HG02763 (cell line): ENCODE results near the gene DTYMK.
A peak's percentile ranks its signal among the peaks of the same experiment; 100 is the strongest.

Experiments
- ATAC-seq: cut with Tn5 transposase; IDR thresholded peaks from one replicate; pipeline ENCODE4 v1.9.1; 2021; ENCODE audit warnings: mild to moderate bottlenecking, moderate library complexity; ENCODE audit not compliant: unreplicated experiment

DTYMK gene

GRCh38 chr2:241652142-241652541, 34.5 kb downstream of the DTYMK start:
- no peak for ATAC-seq

GRCh38 chr2:241649927-241650326, 36.7 kb downstream of the DTYMK start:
- ATAC-seq: no peak

DNA sequence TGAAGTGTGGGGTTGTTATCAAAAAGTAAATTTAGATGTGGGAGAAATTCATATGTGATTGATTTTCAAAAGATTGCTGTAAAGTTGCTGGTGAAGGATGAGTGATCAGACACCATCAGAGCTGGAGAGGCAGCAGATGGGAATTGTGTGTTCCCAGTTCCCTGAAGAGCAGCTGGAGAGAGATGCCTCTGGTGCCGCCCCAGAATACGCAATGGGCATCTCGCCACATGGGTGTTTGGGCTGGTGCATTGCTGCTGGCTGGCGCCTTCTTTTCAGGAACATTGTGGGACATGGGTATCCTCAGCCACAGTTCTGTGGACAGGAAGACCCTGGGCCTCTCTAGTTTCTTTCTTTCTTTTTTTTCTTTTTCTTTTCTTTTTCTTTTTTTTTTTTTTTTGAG, 37.2 kb downstream of the DTYMK start:
- ATAC-seq: no peak

GRCh38 chr2:241648453-241648852, 38.2 kb downstream of the DTYMK start:
- ATAC-seq: no peak

DNA sequence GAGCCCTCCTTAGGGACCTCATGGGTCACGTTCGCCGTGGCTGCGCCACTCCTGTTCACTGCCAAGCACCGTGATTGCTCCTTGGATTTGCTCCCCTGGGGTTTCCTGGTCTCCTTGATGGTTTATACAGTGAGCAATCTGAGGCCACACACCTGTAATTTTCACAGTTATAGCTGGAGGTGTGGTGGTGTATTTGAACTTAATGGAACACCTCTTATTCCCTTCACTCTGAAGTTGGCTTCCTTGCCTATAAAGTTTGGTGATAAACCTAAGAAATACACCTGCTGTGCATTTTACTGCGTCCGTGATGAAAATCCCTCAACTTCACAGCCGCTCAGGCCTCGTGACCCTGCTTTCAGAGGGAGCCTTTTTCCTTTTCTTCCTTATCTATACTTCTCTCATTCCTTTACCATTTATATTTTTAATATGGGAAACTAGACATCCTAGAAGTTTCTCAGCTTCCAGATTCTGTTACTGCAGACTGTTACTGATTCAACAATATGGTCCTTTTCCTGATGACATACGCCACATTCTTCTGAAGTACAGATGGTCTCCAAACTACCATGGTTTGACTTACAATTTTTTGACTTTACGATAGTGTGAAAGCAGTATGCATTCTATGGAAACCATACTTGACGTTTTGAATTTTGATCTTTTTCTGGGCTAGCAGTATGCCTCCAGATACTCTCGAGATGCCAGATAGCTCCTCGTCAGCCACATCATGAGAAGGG, 40.5 kb downstream of the DTYMK start:
- no peak for ATAC-seq

DNA sequence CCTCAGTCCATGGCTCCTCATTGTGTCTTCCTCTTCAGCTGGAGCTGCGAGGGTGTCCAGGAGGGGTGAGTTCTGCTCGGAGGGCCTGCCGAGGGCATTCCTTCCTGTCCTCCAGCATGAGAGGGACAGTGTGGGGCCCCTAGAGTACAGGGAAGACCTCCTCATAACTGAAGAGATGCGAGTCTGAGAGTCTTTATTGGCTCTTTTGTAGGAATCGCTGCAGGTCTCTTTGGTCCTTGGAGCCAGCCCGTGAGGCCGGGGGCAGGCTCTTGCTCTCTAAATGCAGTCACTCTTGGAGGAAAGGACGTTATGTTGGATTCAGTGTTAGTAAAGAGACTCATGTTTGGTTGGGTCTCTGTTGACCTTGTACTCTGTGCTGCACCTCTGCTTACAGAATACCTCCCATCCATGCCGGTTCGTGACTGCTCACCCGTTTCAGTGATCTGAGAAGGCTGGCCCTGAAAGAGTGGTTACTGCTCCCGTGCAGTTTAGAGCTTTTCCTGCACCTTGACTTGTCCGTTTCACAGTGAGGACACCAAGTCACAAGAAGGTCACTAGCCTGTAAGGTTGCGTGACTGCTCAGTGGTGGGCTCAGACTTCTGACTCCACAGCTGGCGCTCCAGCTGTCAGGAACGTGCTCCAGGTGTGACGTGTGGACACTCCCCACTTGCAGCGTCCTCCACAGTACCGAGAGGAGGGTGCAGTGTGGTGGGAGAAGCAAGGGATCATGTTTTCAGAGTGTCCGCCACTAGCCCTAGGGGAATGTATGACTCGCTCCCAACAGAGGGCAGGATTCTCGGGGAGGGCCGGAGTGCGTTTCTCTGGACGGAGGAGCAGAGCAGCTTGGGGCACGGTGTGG, 41.3 kb downstream of the DTYMK start:
- ATAC-seq: no peak

DNA sequence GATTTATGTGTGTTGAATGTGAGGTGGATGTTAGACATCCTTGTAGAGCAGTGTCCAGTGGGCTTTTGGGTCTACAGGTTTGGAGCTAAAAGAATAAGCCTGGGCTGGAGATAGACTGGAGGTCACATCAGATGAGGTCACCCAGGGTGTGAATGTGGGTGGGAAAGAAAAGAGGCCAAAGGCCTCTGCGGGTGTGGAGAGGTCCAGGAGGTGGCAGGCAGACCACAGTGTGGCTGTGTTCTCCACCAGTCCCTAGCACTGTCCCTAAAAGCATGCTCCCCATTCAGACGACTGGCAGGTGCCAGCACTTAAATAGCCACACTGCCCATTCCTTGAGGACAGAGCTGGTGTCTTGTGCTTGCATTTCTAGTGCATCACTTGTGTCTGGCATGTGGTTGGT, 45.0 kb downstream of the DTYMK start:
- no peak for ATAC-seq

DNA sequence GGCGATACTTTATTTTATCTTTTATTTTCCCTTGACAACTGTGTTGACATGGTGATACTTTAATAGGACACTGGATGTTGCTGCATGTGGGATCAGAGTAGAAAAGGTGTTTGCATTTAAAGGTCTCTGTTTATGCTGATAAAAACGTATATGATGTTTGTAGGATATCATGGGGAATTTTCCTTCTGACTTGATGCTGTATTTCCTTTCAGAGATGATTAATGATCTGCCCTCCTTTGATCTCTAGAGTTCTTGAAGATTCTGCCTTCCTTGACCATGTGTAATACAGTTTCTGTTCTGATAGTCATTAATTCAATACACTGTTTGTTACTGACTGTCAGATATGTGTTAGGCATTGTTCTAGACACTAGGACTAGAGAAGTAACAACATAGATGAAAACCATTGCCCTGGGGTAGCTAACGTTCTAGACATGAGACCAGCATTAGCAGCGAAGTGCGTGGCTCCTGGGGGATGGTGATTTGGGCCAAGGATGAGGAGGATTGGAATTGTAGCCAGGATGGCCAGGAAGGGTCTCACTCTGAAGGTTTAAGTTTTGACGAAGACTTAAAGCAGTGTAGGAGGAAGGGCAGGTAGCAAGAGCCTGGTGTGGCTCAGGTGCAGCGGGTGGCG, 46.3 kb downstream of the DTYMK start:
- ATAC-seq: no peak

DNA sequence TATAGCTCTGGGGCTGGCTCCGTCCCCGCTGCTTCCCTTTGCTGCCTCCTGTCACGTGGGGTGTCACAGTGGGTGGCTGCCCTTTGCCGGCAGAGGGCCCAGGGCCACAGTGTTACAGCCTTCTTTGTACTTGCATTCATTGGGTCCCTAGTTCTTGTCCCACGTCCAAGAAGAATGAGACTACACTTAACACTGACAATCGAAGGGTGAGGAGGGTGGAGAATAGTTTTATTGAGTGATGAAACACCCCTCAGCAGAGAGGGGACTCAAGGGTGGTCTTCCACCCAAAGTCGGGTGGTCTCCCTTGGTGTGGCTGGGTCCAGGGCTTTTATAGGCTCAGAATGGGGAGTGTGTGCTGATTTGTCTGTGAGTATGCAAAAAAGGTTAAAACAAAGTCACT, 47.2 kb downstream of the DTYMK start:
- ATAC-seq: no peak

DNA sequence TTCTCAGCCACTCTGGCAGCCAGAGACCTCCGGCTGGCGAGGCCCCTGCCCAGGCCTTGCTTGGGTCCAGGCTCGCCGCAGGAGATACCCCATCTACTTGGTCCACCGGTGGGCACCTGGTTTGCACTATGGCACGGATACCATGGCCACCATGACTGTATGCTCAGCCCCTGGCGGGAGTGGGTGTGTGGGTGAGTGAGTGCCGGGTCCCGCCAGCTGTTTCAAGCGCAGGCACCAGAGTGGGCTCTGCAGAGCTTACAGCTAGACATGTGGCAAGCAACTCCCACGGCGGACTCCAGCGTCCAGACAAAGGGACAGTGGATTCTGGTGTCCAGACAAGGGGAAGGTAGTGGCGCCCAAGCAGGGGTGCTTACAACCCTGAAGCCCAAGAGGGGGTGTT, 47.7 kb downstream of the DTYMK start:
- no peak for ATAC-seq

DNA sequence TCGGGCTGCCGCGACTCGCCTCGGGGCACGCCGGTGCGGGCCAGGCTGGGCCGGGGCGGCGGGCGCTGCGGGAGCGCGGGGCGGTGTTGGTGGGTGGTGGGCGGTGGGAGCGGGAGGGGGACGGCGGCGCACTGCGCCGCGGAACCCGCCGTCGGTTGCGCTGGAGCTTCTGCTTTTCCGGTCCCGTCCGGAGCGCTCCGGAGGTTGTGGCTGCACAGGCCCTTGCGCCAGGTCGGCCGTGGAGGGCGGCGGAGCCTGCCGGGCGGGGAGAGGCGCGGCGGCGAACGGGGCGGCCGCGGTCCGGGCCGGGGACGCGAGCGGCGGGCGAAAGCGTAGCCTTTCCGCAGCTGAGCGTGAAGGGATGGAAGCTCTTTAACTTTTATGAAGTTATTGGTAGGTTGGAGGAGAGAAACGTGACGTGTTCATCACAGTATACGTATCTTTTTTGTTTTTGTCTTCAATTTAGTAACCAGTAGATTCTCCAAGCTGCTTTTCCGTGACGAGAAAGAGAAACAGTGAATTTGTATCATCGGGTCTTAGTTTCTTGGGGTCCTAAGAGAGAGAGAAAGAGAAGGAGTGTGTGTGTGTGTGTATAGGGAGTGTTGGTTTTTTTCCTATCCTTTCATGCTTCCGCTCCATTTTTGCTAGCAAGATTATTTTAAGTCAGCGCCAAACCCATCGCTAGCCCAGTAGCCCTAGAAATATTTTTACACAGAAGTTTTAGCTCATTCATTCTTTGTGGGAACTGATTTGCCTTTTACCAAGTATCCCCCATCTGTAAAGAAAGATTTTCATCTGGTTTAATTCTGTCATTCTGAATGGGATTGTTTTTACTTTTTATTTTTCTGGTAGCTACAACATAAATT, 48.6 kb downstream of the DTYMK start:
- peak; percentile 18 for ATAC-seq

GRCh38 chr2:241637018-241637794, 49.4 kb downstream of the DTYMK start, which contains the start of the genes ATG4B and THAP4:
ATG4B (plus strand) TSS chr2:241637693; CDS start chr2:241637715, 22 bp downstream.
THAP4 (minus strand) TSS chr2:241637158; CDS start chr2:241637017, 141 bp downstream.
- ATAC-seq: peak; percentile 68

- ATAC-seq: peak; percentile 15
These were observed 50.2 kb downstream of the DTYMK start for GRCh38 chr2:241636182-241637017.

DNA sequence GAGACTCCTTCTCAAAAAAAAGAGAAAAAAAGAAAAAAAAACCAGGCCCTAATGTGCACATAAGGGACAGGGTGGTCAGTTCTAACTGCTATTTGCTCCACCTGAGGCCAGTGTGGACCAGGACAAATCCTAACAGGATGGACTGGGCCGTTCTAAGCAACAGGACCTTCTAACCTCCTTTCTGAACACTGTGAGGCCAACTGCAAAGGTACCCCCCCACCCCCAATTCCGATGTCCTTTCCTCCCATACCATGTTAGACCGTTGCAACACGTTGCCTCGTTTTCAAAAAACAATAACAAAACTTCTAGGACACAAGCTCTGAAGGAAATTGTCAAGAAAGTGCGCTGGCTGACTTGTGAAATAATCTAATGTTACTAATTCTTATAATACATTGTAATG, 50.9 kb downstream of the DTYMK start:
- no peak for ATAC-seq

DNA sequence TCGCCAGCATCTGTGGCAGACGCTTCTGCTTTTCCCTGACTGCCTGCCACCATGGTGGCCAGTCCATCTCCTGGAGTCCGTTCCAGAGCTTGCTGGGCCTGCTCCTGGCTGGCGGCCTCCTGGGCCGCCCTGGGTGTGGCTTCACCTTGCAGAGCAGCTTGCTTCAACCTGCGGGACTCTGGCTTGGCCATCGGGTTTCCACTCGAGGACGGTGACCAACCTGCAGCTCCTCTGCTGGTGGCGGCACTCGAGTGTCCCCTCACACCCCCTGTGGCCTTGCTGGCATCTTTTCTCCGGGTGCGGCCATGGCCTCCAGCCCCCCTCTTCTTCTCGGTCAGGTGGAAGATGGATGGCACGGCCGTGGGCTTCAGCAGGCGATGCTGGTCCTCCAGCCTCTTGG, 53.1 kb downstream of the DTYMK start:
- ATAC-seq: no peak

DNA sequence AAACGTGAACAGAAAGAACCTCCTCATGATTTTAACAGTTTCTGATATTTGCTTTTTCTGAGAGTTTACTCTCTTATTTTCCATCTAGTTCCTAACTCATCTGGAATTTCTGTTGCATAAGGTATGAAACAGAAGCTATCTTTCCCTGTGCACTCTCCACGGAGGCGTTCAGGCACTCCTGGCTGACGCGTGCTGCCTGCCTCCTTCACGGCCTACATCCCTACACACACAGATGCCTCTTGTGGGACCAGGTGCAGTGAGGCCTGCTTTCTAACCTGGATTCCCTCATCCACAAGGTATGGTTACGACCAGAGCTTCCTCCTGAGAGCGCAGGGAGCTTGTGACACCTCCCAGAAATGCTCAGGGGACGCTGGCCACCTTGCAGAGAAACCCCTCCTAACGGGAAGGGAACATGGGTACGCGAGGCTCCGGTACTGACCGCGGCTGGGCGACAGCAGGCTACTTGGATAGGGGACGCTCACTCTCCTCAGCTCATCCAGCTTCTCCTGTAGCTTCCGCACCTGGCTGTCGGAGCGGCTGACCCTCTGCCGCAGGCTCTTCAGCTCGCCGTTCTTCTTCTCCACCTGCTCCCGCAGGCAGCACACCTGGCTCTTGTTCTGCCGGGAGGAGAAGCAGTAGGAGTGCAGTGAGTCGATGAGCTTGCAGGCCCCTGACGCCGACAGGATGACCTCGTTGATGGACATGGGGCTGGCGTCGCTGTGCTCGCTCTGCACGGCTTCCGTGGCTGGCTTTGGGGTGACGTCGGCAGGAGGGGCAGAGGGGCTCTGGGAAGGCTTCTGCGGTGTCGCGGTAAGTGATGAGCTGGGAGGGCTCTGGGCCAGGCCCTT, 53.9 kb downstream of the DTYMK start:
- ATAC-seq: no peak

GRCh38 chr2:241629762-241630435, 56.7 kb downstream of the DTYMK start:
- ATAC-seq: no peak

DNA sequence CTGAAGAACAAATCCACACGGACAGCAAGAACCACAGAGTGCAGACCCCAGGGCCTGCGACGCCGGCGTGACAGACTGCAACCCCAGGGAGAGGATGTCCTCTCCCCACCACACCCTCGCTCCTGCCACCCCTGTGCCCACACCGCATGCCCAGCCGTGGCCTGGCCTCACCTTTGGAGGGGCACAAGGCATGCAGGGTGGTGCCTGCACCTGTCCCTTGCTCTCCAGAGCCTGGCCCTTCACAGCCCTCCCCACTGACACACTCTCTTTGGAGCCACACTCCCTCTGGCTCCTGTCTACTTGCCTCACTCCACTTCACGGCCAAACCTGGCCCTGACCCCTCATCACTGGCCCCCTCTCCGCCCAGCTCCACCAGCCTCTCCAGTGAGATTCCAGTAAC, 58.9 kb downstream of the DTYMK start:
- no peak for ATAC-seq
